ENCODE data around the gene AMN1.
A peak's percentile ranks its signal among the peaks of the same experiment; 100 is the strongest.
"Not testable (repeated sequence)": the region's sequence is repeated elsewhere in the genome, so short reads cannot be mapped to it uniquely, and the experiment has no call there.

AMN1 gene

DNA sequence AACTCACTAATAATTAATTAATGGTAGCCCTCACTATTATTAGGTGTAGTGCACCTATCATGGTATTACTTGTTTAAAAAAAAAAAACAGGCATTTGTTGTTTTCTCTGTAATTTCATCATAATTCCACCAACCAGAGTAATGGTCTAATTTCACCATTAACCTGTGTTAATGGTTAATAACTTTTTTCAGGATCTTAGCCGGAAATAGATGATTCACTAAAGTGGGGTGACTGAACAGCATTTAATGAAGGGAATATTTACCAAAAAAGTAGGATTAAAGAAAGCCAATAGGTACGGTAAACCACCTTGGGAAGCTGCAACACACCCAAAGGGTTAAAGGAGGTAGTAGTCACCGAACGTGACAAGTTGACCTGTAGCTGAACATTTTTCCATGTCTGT is 56.3 kb downstream of the AMN1 start:
- no peak for DNase-seq

DNA sequence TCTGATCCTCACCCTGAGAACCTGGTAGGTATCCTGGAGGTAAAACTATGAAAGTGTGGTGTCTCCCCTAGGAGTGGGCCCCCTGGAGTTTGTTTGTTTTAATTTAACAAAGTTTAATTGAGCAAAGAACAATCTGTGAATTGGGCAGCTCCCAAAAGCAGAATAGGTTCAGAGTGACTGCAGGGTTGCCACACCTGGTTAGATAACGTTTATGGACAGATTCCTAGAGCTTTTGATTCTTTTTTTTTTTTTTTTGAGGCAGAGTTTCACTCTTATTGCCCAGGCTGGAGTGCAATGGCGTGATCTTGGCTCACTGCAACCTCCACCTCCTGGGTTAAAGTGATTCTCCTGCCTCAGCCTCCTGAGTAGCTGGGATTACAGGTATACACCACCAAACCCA is 59.2 kb downstream of the AMN1 start:
- DNase-seq, result not testable (repeated sequence)

DNA sequence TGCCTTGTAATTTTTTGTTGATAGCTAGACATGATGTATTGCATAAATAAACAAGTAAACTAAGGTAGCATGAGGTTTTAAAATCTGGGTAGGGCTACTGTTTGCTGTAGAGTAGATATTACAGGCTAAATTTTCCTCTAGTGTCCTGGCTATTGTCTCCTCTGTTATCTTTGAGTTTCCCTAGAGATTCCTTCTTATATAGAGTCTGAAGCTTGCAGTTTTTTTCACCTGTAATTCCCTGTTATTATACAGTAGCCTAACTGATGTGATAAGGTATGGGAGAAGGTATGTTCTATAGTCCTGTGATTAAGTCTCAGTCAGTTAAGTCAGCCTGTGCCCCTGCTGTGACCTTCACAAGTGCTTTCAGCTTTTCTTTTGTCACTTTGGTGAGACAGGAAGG is 59.8 kb downstream of the AMN1 start:
- DNase-seq, result no peak

DNA sequence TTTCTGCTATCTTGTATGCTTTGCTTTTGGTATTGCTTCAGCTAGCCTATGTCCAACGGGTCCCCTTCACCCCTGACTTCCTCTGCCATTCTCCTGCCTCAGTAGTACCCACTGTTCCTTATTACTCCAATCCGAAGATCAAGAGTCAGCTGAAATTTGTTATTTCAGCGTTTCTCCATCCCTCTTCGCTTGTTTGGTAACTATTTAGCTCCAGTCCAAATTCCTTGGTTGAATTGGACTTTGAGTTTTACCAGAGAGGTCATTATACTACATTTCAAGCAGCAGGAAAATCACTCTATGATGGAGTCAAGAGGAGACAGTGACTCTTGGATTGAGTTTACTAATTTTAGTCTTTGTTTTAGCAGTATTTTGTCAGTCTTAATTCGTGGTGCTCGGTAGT is 64.8 kb downstream of the AMN1 start:
- DNase-seq, result no peak

DNA sequence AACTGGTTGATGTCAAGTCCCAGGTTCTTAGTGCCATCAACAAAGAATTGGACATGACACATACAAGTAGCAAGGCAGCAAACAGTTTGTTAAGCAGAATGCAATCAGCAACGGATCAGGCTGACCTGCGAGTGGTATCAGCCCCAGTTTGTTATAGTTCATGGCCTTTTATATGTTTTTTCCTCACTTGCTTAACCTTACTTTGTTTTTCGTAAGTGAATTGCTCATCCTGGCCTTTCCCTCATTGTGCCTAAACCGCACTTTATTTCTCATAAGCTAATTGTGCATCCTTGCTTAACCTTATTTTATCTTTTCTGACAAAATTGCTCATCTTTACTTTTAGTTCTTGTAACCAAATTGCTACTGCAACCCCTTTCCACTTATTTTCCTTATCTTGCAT is 65.2 kb downstream of the AMN1 start:
- no peak for DNase-seq

DNA sequence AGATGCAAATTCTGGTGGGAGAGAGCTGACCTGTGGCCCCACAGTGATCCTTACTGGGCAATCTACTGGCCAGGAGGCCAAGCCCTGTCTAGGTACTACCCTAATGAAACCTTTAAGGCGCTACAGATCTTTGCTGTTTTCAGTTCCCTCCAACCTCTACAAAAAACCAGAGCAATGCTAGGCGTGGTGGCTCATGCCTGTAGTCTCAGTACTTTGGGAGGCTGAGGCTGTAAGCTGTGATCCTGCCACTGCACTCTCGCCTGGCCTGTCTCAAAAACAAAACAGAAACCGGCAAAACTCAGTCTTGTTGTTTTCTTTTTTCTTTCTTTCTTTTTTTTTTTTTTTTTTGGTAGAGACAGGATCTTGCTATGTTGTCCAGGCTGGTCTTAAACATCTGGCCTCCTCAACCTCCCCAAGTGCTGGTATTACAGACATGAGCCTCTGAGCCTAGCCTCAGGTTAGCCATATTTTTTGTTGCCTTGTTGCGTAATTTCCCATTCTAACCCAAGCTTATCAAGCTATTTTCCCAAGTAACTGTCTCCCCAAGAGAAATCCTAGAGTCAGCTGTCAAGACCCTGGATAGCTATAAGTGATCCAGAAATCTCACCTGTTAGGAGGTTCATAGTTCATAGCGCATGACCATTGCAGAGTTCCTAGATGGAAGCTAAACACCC is 66.5 kb downstream of the AMN1 start:
- no peak for DNase-seq

DNA sequence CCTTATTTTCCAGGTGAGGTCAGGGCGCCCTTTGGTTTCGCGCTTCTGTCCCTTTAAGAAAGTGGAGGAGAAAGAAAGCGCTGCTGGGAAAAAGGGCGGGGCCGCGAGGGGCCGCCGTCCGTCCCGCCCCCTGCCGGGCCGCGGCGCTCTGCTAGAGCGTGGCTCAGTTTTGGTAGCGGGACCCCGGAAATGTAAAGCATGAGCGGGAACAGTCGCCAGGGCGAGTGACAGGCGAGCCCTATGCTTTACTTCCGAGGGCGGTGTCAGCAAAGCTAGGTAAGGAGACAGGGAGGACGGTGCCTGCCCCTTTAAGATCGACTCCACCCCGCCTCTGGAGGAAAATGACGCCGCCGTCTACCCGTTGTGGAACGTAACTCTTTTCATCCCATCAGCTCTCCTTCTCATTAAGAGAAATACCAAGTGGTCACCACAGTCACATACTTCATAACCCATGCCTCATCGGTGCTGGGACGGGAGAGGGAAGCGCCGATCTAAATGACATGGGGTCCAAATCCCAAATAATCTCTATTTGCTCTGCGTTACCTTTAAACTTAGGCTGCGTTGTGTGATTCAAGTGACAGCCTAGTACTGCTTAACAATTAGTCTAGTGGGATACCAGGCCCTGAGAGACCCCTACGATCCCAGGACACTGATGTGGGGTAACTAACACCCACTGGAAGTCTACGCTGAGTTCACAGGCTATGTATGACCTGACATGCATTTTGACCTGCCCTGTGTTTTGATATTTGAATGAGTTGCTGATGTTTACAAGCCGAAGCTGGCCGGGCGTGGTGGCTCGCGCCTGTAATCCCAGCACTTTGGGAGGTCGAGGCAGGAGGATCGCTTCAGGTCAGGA is 69.5 kb downstream of the AMN1 start, which contains the start of gene ETFBKMT:
ETFBKMT (plus strand) TSS at position 602 of the 856 bp plus-strand sequence. CDS start 2,266 bp downstream, outside the sequence.
- peak; percentile 36 to 67 for DNase-seq

DNA sequence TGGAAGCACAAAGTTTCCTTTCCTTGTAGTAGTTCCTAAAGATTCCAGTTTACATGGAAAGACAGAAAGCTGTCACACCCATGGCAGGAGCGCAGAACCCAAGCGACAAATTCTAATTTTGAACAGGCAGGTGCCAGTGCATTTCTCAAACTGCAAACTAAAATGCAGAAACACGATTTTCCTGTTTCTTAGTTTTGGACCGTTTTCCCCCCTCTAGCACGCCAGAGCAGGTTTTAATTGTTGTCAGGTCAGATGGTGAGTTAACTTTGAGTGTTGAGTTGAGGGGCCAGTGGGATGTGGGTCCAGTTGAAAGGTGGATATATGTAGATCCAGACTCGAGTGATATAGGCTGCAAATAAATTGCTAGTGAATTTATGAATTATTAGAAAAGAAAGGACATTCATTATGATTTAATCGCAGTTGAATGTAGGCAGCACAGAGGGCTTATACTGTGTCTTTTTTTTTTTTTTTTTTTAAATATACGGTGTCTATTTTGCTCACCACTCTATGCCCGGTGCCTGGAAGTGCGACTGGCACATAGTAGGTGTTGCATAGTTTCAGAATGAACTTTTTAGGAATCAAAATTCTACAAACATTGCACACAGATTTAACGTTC is 70.2 kb downstream of the AMN1 start:
- DNase-seq, result no peak

DNA sequence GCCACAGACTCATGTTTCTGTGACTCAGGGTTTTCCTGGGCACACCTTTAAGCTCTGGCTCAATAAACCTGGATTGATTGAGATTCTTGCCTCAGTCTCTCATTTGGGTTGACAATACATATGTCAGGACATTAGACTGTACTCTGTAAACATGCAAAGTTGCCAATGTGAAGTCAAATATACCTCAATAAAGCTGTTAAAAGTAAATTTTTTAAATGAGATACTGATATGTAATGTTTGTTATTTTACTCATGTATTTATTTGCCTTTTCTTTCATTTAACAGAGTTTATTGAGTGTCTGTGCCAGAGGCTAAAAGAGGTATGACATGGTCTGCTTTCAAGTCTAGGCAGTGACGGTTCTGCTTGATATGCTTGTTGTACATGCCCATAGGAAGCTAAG is 73.0 kb downstream of the AMN1 start:
- no peak for DNase-seq

DNA sequence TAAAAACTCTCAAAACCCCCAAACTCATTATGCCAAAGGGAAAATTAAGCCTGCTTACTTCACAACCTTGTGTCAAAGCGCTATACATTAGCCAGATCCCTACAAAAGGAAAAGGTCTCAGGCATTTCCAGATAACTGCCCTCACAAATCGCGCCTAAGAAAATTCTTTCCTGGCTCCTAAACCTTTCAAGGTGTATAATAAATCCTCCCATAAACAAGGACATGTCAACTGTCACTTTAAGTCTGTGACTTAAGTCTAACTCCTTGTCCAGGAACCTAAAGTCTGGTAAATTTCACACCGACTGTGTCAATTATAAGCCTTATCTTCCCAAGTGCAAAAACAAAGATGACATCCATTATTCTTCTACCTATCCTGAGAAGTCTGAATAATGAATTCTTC is 73.6 kb downstream of the AMN1 start:
- no peak for DNase-seq

DNA sequence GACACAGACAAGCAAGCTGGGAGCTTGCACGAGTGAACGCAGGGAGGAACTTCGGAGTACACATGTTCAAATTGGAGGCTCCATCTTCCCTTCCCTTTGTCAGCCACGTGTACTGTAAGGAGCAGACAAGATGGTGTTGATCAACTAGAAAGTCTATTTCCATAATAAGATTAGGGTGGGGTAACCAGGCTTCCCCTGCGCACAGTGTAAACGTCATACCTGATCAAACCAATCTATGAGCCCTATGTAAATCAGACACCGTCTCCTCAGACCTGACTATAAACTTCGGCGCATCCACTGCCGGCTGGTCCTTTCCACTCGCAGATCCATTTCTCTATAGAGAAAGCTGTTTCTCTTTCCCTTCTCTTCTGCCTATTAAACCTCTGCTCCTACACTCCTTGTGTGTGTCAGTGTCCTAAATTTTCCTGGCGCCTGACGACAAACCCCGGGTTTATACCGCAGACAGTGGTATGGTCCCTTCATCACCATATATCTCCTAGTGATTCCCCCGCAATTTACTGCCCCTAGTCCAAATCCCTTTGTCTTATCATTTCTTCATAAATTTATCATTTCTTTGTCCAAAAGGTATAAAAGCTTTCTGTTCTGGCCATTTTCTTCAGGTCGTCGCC is 76.8 kb downstream of the AMN1 start:
- no peak for DNase-seq

DNA sequence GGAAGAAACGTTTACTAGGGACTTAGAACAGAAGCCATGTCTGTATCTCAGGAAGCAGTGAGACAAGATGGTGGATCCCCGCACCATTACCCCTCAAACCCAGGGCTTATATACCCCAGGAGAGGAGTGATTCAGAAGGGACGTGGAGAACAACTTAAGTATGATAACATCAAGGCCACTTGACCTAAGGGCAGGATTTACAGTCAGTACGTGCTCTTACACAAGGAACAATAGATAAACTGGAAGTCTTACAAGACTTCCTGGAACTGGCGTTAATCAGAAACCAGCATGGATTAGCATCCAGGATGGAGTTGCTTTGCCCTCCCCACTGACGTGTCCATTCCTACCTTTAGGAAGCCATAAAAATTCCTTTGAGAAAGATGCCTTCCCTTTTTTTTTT is 77.9 kb downstream of the AMN1 start:
- no peak for DNase-seq

DNA sequence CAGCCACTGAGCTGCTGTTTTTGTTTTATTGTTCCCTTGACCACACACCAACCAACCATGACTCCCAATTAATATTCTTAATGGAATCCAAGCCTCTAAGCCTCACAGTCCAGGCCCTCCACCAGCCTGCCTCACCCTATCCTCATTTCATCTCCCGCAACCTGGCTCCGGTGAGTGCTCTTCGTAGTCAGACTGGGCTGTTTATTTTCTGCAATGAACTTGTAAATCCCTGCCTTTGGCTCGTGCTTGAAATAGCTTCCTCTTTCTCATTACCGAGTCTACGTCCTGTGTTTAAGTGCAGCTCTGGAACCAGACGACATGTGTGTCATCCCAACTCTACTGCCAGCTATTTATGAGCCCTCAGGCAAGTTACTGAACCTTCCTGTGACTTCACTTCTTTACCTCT is 81.7 kb downstream of the AMN1 start:
- DNase-seq, result no peak

DNA sequence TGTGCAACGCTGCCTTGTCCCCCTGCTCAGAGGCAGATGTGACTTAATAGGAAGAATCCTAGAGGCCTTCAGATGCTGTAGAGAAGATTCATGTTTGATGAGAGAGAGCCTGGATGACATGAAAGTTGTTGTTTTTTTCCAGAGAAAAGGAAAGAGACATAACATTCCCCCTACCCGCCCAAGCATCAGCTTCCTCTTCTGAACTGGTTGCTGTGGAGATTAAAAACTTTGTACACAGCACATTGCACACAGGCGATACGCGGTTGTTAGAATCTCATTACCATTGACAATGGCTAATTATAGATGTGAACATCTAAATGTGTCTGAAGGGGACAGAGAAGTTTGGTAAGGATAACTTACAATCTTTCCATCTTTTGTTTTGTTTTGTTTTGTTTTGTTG is 82.9 kb downstream of the AMN1 start:
- DNase-seq, result no peak

DNA sequence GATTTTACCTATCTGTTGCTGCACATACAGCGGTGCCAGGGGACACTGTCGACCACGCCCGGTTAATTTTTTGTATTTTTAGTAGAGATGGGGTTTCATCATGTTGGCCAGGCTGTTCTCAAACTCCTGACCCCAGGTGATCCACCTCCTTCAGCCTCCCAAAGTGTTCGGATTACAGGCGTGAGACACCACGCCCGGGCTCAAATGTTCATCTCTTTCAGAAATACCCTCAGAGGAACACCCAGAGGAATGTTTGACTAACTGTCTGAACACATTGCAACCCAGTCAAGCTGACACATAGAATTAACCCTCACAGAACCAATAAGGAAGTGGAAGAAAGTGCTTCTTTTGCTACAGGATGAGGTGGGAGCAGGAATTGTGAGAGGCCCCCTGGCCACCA is 84.3 kb downstream of the AMN1 start:
- DNase-seq, result no peak

DNA sequence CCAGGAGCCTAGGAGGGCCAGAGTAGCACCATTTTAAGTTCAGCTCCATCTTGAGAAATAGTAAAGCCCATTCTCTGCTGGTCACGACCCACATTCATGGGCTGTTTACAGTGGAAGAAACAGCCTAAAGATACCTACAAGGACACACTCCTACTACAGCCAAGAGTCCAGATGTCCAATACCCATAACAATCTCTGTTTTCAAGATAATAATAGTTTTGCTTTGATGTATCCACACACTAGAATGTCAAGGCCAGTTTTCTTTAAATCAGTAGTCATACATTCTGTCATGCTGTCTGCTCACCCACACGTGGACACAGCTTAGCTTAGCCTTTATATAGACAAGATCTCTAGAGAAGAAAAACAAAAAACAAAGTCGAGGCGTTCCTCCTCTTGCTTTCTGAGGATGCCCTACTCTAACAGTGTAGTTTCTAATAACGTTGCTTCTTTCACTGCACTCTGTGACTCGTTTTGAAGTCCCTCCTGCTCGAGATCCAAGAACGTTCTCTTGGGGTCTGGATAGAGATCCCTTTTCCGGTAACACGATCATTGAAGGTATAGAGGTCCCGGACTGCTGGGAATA is 87.2 kb downstream of the AMN1 start:
- DNase-seq, result no peak

DNA sequence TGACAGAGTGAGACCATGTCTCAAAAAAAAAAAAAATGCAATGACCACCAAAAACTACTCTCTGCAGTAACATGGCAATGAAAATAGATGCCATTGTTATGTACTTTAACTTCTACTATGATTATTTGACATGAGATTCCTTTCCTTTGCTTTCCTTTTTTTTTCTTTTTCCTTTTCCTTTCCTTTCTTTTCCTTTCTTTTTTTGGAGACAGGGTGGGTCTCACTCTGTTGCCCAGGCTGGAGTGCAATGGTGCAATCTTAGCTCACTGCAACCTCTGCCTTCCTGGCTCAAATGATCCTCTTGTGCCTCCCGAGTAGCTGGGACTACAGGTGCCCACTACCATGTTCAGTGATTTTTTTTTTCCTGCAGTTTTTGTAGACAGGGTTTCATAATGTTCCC is 94.2 kb downstream of the AMN1 start:
- DNase-seq, result no peak

DNA sequence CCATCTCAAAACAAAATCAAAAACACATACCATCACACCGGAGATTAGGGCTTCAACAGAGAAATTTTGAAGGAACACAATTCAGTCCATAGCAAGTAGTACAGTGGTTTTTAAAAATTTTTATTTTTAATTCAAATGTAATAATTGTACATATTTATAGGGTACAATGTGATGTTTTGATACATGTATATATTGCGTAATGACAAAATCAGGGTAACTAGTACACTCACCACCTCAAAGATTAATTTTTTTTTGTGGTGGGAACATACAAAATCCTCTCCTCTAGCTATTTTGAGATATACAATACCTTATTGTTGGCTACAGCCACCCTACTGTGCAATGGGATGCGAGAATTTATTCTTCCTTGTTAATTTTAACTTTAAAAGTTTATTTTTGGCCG is 95.4 kb downstream of the AMN1 start:
- no peak for DNase-seq

DNA sequence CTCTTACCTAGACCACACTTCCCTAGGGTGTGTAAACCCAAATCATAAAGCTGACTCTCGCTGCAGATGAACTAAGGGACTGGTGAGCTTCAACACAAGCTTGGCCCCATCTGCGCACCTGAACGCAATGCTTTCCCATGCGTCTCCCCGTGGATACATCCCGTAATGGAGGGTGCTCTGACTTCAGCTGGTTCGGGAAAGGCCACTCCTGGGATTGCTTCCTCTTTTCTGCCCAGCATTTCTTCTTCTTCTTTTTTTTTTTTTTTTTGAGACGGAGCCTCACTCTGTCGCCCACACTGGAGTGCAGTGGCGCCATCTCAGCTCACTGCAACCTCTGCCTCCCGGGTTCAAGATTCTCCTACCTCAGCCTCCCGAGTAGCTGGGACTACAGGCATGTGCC is 97.0 kb downstream of the AMN1 start:
- DNase-seq, result no peak

DNA sequence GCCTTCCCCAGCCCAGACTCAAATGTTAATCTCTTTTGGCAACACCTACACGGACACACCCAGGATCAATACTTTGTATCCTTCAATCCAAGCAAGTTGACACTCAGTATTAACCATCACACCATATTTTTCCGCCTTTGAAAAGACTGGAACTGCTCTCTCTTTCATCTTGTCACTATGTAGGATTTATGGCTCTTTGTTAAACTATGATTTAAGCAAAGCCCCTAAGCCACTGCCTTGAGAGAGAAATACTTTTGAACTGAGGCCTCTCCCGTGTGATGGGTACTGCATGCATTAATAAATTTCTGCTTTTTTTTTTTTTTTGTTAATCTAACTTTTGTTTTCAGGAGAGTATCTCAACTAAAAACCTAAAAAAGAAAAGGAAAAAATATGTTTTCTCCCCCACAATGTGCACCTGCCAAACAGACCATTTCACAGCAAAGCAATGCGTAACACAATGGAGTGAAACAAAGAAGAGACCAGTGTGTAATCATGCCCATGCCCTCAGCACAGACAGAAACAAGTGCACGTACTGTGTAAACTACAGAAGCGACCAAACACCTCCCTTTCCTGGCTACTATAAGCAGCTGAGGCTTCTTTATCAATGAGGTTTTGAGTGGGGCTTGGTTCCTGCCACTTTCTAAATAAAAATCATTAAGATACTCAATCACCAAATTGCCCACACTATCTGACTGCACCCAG is 97.6 kb downstream of the AMN1 start:
- no peak for DNase-seq

DNA sequence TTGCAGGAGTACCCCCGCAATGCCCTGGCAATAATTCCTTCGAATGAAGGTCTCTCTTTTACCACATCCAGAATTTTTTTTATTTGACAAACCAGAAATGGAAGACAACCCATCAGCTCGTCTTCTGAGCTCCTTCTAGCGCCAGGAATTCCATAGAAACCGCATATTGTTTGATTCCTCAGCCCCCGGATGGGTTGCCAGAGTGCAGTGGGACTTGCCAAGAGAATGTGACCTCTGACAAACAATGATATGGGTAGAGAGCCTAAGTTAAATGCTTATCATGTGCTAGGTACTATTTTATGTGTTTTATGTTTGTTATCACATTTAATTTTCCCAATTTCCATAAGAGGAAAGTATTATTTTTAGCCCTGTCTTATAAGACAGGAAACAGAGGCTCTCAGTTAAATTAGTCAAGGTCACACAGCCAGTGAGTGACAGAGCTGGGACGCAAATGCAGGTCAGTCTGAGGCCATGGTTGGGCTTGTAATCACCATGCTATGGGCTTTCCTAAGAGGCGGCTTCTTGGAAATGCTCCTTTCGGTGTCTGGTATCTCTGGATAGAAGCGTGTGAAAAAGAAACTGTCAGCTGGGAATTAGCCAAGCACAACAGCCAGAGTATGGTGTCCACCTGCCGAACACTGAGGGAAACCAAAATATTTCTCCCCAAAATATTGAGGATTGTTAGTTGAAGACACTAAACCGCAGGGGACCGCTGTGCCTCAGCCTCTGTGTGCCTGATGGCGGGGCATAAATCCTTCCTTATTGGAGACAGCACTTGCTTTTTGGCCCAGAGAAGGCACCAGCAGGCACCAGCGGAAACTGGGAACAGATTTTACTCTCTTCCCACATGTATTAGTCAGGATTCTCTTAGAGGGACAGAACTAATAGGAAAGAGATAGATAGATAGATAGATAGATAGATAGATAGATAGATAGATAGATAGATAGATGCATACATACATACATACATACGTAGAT is 98.8 kb downstream of the AMN1 start:
- DNase-seq, result peak in 1 of 2 experiments; percentile 19
